Measurements from ENCODE around the gene GNB1L.

DNA sequence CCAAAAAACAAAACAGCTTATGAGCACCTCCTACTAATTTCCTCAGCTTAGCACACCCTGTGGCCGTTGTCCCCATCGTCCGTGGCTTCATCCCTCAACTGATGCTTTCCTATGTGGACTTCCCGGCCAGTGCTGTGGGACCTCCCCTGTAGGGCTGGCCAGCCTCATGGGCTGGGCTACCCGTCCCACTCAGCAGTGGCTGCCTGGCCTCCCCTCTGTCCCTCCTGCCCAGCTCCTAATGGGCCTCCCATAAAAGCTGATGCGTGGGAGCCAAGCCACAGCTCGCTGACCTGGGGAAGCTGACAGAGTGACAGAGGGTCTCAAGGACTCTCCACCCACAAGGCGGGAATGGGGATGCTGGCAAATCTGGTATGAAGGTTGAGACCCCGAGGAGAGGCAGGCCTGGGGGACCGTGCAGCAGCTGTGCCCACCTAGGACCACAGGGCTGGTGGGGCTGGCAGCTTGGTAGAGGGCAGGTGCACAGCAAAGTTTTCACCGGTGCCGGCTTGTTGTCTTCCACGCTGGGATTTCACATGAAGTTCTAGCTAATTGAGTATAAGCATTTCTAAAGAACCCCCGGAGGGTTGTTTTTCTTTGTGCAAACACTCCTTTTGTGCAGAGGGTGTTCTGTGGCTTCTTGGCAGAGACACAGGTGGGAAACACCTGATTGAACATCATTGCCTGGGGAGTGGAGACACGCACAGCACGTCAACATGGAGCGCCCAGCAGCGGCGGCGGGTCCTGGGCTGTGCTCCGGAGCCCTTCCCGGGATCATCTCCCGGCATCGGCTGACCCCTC is 70.9 kb downstream of the GNB1L start:
- TF ChIP-seq CTCF (conservative IDR thresholded peaks at IDR 0.05; ENCODE audit: low read depth, low read length) = no peak
- no peak for TF ChIP-seq EZH2 (IDR thresholded peaks at IDR 0.05; ENCODE audit: borderline replicate concordance, low read depth, low read length, poor library complexity, severe bottlenecking)

All from A673 (cell line).